Hepatocyte (in vitro differentiated cells): Measurements from ENCODE around the gene GALNTL6. TPM values are rescaled to one million over a fixed set of nuclear protein-coding genes. Genes with fewer than 3 reads are reported as not detected.

Experiments used
- DNase-seq: peaks from one replicate; pipeline ENCODE4 v3.0.0-alpha.2; 2016; ENCODE audit warnings: low spot score
- H2AFZ ChIP-seq: fragments of 200-600 bp; sonication (generic); 2 replicates; pipeline ENCODE4 v1.6.0; 2016; ENCODE audit warnings: antibody characterized with exemption, mild to moderate bottlenecking
- H3K27ac ChIP-seq: fragments of 200-600 bp; sonication (generic); 2 replicates; pipeline ENCODE4 v1.5.1; 2016; ENCODE audit warnings: mild to moderate bottlenecking
- H3K27me3 ChIP-seq: fragments of 200-600 bp; sonication (generic); 2 replicates; pipeline ENCODE4 v1.6.1; 2016
- H3K36me3 ChIP-seq: fragments of 200-600 bp; sonication (generic); replicated peaks from 2 replicates; pipeline ENCODE4 v1.5.1; 2016; ENCODE audit warnings: low read depth; ENCODE audit not compliant: insufficient read depth
- H3K4me1 ChIP-seq: fragments of 200-600 bp; sonication (generic); 2 replicates; pipeline ENCODE4 v1.5.1; 2016; ENCODE audit warnings: mild to moderate bottlenecking, moderate library complexity; ENCODE audit not compliant: insufficient read depth
- H3K4me2 ChIP-seq: fragments of 200-600 bp; sonication (generic); 2 replicates; pipeline ENCODE4 v1.6.0; 2016
- H3K4me3 ChIP-seq: fragments of 200-600 bp; sonication (generic); 2 replicates; pipeline ENCODE4 v1.5.1; 2016; ENCODE audit warnings: mild to moderate bottlenecking
- H3K79me2 ChIP-seq: fragments of 200-600 bp; sonication (generic); 2 replicates; pipeline ENCODE4 v1.6.0; 2017; ENCODE audit warnings: mild to moderate bottlenecking
- H3K9me2 ChIP-seq: fragments of 200-600 bp; sonication (generic); replicated peaks from 2 replicates; pipeline ENCODE4 v1.6.0; 2017; ENCODE audit warnings: mild to moderate bottlenecking; ENCODE audit not compliant: insufficient read depth
- H3K9me3 ChIP-seq: fragments of 200-600 bp; sonication (generic); 2 replicates; pipeline ENCODE4 v1.5.1; 2016; ENCODE audit warnings: low read depth, mild to moderate bottlenecking
- H4K20me1 ChIP-seq: fragments of 200-600 bp; sonication (generic); 2 replicates; pipeline ENCODE4 v1.6.0; 2016; ENCODE audit warnings: mild to moderate bottlenecking; ENCODE audit not compliant: insufficient read depth, poor library complexity, severe bottlenecking
- CTCF ChIP-seq: fragments of 200-600 bp; sonication (generic); IDR thresholded peaks from 2 replicates; pipeline ENCODE4 v1.5.1; 2016; ENCODE audit warnings: antibody characterized with exemption, mild to moderate bottlenecking; ENCODE audit not compliant: poor library complexity
- EZH2 ChIP-seq: fragments of 200-600 bp; sonication (generic); IDR thresholded peaks from 2 replicates; pipeline ENCODE4 v1.6.1; 2016; ENCODE audit warnings: antibody characterized with exemption, mild to moderate bottlenecking, borderline replicate concordance
- EZH2phosphoT487 ChIP-seq: fragments of 200-600 bp; sonication (generic); IDR thresholded peaks from one replicate; pipeline ENCODE4 v1.6.1; 2018; ENCODE audit warnings: antibody characterized with exemption, mild to moderate bottlenecking, low read depth, moderate library complexity; ENCODE audit not compliant: unreplicated experiment, severe bottlenecking
- WGBS: methylation state at CpG from one replicate; pipeline ENCODE4 v1.1.6; 2016; ENCODE audit warnings: low lambda C conversion rate; ENCODE audit errors: missing lambda C conversion rate; 5-methylcytosine and 5-hydroxymethylcytosine counted together
- polyA plus RNA-seq: library from polyadenylated mRNA; unstranded; fragments of >200 nt; fragmentation: Nextera tagmentation; extraction: Ambion mirVana; gene quantifications from 2 replicates; pipeline ENCODE4 v1.2.1, GENCODE V29; 2016
- total RNA-seq: library from RNA; depleted of rRNA; stranded (reverse); fragments of >200 nt; gene quantifications from 2 replicates; pipeline ENCODE4 v1.2.3, GENCODE V29; 2014

Gene GALNTL6
- total and polyA plus RNA-seq, 2 experiments from 2014 or later = 0.53 to 0.74 TPM

- Histone ChIP-seq H4K20me1 (no peaks in the 10 kb centered on the region), H3K27me3 (no peaks in the 10 kb centered on the region), H3K27ac (no peak overlapping the region), H3K79me2 (no peaks in the 10 kb centered on the region), H2AFZ (no peak overlapping the region), H3K9me3 (no peaks in the 10 kb centered on the region), H3K36me3 (no peaks in the 10 kb centered on the region), H3K4me1 (no peaks in the 10 kb centered on the region), H3K4me2 (no peak overlapping the region), H3K9me2 (no peaks in the 10 kb centered on the region), H3K4me3 (no peak overlapping the region)
- no peak for TF ChIP-seq EZH2
- TF ChIP-seq CTCF = no peak
- no peak for TF ChIP-seq EZH2phosphoT487
- no peak for DNase-seq
- 85% methylated on average over 1 of the region's 1 CpG for WGBS
These were observed 292.7 kb downstream of the GALNTL6 start for GRCh38 chr4:172105918-172106317.

- Histone ChIP-seq H3K4me1 (no peaks in the 10 kb centered on the region), H3K79me2 (no peaks in the 10 kb centered on the region), H3K9me3 (no peaks in the 10 kb centered on the region), H3K4me3 (no peak overlapping the region), H4K20me1 (no peaks in the 10 kb centered on the region), H2AFZ (no peak overlapping the region), H3K36me3 (no peaks in the 10 kb centered on the region), H3K27me3 (no peaks in the 10 kb centered on the region), H3K27ac (no peak overlapping the region), H3K4me2 (no peak overlapping the region), H3K9me2 (no peaks in the 10 kb centered on the region)
- TF ChIP-seq EZH2 (no peak), EZH2phosphoT487 (no peak), CTCF (no peak)
- no peak for DNase-seq
These were observed 296.3 kb downstream of the GALNTL6 start for GRCh38 chr4:172109466-172109865.

GRCh38 chr4:172124656-172125308 is 311.6 kb downstream of the GALNTL6 start:
- no peaks in the 10 kb centered on the region for H3K36me3 ChIP-seq
- H3K9me3 ChIP-seq = no peaks in the 10 kb centered on the region
- no peaks in the 10 kb centered on the region for H3K79me2 ChIP-seq
- H3K4me1 ChIP-seq = no peaks in the 10 kb centered on the region
- H3K4me3 ChIP-seq = no peak overlapping the region
- no peaks in the 10 kb centered on the region for H4K20me1 ChIP-seq
- DNase-seq = no peak
- H2AFZ ChIP-seq = no peak overlapping the region
- H3K4me2 ChIP-seq = no peak overlapping the region
- WGBS = 95% methylated on average over 1 of the region's 1 CpG
- H3K27ac ChIP-seq = no peak overlapping the region
- H3K9me2 ChIP-seq = no peaks in the 10 kb centered on the region
- no peaks in the 10 kb centered on the region for H3K27me3 ChIP-seq
- TF ChIP-seq CTCF (no peak), EZH2phosphoT487 (no peak), EZH2 (no peak)

GRCh38 chr4:172125443-172125842 is 312.2 kb downstream of the GALNTL6 start:
- Histone ChIP-seq H3K4me3 (no peak overlapping the region), H3K79me2 (no peaks in the 10 kb centered on the region), H3K27me3 (no peaks in the 10 kb centered on the region), H4K20me1 (no peaks in the 10 kb centered on the region), H2AFZ (no peak overlapping the region), H3K9me3 (no peaks in the 10 kb centered on the region), H3K9me2 (no peaks in the 10 kb centered on the region), H3K4me2 (no peak overlapping the region), H3K4me1 (no peaks in the 10 kb centered on the region), H3K27ac (no peak overlapping the region), H3K36me3 (no peaks in the 10 kb centered on the region)
- TF ChIP-seq CTCF (no peak), EZH2 (no peak), EZH2phosphoT487 (no peak)
- no peak for DNase-seq
